Hematopoietic multipotent progenitor cell treated with erythropoietin and hydrocortisone succinate and interleukin-3 and kit ligand, for 6 days (in vitro differentiated cells): ENCODE data around the gene COG3.

Experiments
- DNase-seq: peaks from one replicate; pipeline ENCODE4 v3.0.0-alpha.2; 2015

COG3 gene

DNA sequence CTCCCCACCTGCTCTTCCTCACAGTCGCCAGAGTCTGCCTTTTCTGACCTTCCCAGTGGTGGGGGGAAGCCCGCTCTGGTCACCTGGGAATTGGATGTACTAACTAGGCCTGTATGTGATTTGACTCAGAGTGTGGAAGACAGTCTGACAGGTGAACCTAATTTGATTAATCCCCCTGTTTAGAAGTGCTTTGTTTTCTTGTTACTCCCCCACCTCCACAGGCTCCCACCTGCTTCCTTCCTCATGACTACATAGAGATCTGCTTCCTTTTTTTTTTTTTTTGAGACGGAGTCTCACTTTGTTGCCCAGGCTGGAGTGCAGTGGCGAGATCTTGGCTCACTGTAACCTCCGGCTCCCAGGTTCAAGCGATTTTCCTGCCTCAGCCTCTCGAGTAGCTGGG lies 44.0 kb downstream of the COG3 start:
- no peak for DNase-seq

DNA sequence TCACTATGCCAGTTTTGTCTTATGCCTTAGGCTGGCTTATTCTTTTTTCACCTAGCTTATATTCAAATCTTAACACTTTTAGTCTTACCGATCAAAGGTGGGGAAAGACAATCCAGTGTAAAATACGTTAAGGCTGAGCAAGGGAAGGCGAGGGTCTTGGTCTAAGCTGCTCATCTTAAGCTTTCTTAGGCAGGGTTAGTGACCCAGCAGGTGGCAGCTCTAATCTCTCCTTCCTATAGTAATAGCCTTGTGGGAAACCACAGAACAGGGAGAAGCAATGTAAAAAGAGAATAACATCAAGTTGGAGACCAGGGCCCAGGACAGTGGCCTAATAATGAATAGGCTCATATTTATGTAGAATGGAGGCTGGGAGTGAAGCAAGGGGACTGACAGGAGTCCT lies 45.9 kb downstream of the COG3 start:
- no peak for DNase-seq

DNA sequence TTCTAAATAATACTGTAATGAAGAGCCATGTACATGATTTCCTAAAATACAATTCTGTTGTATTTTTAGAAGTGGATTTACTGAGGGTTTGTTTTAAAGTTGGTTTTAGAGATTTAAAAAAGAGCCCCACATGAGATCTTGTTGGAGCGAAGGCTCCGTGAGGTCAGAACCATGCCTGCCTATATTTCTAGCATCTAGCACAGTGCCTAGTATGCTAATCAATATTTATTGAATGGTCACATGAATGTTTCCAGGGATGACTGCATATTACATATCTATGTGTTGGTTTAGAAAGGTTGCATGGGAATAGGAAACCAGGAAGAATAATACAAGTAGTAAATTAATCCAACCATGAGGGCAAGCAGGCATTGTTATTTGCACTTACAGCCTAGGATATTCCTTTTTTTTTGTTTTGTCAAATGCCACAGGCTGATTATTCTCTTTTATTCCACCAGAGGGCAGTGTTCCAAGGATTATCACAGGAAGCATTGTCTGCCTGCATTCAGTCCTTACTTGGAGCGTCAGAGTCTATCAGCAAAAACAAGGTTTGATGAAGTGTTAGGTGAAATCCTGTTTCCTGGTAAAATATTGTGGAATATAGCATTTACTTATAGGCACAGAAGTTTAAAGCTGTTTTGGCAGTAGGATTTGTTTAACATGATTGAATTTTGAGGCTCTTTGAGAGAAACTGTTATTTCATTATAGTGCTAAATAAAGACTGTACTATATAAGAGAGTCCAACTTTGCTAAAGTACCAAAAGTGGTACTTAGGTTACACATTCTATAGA lies 46.8 kb downstream of the COG3 start:
- peak; percentile 86 for DNase-seq

DNA sequence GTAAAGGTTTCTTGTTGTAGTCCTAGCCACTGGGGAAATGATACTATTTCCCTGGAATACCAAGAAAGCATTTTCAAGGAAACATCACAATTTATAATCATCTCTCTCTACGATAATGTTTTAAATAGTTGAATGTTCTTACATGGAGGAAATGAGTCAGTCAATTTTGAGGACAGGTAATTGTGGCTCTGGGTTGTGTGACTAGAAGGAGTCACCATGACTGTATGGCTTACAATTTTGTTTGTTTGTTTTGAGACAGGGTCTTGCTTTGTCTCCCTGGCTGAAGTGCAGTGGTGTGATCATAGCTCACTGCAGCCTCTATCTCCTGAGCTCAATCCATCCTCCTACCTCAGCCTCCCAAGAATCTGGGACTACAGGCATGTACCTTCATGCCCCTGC lies 47.4 kb downstream of the COG3 start:
- no peak for DNase-seq

DNA sequence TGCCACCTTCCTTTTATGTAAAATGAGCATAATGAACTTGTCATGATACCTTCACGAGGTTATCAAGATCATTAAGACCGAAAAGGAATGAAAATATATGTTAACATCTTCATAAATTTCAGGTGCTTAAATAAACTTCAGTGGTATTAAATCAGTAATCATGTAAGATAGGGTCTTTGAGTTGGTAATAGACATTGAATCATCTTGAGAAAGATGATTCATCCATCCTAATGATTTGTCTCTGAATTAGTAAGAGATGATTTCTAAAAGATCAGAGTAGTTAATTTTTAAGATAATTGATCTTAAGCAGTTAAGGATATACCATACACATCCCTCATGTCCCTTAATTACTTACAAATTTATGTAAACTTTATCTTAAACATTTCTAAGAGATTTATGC lies 52.0 kb downstream of the COG3 start:
- DNase-seq, result no peak

DNA sequence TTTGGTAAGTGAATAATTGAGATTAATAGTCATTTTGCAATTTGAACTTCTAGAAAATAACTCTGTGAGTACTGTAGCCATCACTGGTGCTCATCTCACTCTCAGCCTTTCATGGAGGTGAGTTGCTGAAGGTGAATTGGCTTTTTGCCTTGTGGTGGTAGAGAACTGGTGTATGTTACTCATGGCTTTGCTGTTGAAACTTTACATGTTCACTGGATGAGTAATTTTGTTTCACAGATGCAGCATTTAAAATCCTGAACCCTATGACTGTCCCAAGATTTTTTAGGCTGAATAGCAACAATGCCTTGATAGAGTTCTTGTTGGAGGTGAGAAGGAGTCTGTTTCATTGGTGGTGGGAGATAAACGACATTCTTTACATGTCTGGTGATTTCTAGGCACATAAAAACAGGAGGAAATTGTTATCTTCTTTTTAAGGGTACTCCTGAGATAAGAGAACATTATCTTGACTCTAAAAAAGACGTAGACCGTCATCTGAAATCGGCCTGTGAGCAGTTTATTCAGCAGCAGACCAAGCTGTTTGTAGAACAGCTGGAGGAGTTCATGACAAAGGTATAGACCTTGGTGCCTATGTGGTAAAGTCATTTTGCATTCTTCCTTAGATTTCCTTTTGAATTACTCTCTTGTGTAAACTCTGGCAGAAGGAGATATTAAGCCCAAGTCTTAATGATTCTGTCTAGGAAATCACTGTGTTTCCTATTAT lies 53.9 kb downstream of the COG3 start:
- no peak for DNase-seq

DNA sequence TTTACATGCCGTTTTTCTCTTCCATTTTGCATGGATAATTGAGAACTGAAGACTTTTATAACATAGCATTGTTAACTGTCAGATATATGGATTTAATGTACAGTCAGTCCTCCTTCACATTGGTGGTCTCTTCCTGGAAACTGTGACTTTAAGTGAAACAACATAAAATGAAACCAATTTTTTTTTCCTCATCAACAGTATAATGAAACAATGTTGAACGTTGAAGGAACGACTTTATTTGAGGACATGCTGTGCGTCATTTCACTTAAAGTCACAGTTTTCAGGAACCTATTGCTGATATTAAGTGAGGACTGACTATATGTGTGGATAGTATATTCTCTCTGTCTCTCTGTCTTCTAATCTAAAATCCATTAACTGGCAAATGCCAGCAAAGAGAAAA lies 54.8 kb downstream of the COG3 start:
- DNase-seq, result no peak

DNA sequence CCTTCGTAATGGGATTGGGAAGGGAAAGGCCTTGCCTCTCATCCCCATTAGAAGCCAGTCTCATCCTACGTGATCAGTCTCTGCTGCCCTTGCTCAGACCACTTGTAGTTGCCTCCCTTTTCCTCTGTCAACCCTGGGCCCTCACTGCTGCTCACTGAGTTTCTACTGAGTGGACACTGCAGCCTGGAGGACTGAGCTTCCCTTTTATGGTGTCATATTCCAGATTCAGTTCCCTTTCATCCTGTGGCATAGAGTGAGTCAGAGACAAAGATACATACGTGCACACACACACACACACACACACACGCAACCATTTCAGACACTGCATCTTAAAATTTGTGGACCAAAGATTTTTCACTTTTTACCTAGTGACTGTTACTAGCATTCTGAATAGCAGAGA lies 56.6 kb downstream of the COG3 start:
- DNase-seq, result no peak

DNA sequence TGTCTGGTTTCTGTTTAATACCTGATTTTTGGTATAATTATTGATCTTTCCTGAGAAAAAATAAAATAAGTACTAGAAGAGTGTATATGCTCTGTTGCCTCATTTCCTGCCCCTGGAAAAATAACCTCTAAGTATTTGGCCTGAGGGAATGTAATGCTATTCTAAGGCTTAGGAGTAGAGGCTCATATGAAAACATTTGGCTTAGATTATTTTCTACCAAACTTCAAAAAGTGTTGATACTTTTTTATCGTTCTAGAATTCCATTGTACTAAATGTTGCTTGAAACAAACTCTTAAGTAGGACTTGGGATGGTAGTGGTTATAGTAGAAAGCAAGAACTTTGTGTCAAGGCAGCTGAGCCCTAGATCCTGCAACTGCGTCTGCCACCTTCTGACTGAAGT lies 57.8 kb downstream of the COG3 start:
- no peak for DNase-seq

DNA sequence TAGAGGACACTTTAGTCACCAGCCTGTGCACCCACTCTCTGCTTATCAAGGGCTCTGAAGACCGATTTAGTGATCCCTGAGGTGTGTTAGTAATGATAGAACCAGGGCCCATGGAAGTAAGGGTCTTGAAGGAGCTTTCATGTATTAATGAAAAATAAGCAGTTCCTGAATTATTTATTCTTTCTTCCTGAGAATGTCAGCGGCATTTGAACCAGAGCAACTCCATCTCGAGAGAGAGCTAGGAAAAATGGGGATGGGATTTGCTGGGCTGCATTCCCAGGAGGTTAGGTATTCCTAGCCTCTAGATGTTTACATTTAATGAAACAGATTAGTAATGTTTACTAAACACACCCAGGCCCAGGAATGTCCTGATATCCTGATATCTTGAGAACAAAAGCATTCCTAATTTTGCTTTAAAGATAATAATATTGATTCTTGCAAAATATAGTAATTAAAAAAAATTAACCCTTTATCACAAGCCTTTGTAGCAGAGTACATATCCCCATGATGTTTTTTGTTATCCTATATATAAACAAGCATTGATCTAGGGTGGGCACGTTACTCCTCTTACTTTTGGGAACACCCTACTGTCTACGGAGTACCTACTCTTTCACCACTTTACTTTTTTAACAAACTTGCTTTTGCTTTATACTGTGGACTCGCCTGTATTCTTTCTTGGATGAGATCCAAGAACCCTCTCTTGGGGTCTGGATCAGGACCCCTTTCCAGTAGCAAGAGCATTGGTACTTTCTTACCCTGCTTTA lies 63.1 kb downstream of the COG3 start:
- DNase-seq, result no peak

DNA sequence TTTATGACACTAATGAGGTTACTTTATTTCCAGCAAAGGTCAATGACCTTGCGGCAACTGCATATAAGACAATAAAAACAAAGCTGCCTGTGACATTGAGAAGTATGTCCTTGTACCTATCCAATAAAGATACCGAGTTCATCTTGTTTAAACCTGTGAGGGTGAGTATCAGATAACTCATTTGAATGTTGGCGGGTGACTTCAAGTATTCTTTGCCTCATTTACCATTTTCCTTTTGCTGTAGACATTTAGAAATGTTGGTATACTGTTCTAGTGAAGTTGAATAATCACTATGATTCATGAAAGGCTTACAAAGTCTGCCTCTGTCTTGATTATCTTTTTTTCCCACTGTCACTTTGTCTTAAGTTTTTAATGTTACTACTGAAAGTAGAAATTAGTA lies 65.0 kb downstream of the COG3 start:
- DNase-seq, result no peak

DNA sequence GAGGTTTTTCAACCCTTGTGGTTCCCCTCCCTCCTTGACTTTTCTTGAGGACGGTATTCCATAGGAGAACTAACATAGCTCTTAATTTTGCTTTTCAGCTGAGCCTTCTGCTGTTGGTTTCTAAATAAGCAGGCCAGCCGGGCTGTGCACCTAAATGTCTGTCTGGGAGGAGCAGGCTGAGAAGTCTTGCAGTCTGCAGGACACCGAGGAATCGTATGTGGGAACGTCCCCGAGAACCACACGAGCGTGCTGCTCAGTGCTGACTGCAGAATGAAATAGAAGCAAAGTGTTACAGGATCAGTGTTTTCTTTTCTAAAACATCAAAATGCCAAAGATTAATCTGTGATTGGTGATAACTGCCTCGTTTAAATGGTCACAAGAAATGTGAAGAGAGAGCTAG lies 69.9 kb downstream of the COG3 start:
- no peak for DNase-seq

DNA sequence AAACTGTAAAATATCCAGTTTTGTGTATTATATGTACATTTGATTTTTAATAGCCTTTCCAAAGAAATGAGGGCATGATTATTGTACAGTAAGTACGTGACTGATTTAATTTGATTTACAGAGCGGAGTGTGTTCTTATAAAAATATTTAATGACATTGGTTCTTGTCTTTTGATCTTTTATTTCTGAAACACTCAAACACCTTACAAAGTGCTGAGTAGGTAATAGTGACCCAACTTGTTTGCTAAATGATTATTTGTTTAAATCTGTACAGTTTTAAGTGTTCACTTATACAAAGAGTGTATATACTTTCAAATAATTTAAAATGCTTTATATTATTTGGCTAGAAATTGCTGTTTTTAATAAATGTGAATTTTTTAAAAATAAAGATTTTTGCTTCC lies 71.5 kb downstream of the COG3 start:
- DNase-seq, result no peak

DNA sequence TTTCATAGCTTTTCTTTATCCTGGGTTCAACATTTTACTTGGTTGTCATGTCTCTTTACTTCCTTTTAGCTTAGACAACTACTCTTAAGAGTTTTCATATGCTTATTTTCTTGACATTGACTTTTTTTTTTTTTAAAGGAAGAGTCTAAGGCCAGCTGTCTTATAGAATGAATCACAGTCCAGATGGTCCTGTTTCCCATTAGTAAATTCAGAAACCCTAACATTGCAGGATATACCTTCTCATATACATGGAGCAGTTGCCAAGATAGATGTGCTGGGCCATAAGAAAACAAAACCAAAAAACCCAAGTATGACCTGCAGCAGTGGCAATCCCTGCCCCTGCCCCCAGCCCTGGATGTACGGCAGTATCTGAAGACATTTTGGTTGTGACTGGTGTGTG lies 72.8 kb downstream of the COG3 start:
- DNase-seq, result no peak

DNA sequence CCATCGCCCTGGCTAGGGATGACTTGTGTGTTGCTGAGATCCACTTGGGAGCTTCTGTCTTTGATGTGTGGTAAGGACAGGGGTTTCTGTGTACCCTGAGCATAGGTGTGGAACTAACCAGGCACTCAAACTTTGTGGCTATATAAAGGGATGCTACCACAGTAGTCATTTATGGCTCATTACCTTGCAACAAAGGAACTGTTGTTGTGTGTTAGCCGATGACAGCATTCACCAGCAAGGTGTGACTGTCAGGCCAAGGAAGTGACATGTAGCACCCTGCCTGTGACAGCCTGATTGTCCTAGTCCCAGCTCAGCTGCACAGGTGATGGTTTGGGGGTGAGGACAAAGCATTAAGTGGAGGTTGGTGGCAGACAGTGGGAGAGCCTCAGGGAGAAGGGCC lies 73.6 kb downstream of the COG3 start:
- no peak for DNase-seq

DNA sequence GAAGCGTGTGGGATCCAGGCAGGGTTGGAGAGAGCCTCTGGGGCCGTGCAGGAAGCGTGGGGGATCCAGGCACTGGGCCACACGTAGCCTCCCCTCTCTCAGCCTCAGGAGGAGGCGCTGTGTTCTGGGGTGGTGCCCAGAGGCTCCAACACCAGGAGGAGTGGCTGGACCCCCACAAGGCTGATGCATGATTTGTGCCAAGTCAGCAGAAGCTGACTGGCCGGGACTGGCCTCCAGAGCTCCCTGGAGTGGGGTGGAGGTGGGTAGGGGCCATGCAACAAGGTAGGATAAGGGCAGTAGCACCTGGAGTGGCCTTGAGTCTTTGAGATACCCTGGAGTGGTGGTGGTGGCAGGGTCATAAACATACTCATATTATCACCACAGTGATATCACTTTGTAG lies 75.5 kb downstream of the COG3 start:
- no peak for DNase-seq

DNA sequence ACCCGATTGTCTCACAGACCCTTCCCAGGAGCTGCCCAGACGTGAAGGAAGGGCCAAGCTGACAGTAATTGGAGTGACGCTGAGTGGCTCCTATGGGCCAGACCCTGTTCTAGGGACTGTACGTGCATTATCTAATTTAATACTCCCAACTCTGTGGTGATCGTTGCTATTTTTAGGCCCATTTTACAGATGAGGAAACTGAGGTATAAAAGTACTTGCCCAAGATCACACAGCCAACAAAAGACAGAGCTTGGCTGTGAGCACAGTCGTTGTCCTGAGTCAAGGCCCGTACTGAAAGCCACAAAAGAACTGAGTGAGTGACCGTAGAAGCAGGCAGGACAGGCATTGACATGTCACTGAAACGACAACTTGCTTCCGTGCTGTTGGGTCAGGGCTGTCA lies 76.1 kb downstream of the COG3 start:
- no peak for DNase-seq

DNA sequence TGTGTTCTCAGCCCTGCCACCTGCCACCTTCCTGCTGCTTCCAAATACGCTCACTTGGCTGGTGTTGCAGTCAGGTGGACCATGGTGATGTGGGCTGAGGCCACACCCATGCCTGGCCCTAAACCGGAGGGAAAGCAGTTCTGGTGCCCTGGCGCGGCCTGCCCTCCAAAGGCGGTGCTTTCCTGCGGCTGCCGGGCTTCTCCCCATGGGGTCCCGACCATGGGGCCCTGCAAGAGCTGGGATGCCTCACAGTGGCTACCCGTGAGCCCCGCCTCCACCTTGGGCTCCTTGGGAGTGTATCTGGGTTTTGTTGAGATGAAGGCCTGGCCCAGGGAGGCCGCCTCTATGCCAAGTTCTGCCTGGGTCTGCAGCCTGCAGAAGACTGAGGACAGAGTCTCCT lies 77.1 kb downstream of the COG3 start:
- no peak for DNase-seq

DNA sequence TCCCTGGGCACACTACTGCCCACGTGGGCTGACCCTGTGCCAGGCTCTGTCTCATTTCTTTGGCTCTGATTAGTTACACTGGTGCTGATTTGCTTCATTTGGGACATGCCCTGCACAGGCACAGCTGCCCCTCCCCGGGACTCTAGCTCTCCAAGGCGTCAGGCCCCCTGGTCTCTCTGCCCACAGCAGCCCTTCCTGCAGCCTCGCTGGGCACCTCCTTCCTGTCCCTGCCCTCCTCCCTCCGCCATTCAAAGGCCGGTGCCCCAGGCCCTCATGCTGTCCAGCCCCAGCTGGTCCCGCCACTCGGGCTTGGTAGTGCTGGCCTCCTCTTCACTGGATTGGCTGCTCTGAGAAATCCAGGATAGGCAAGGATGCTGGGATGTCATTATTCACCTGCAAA lies 77.7 kb downstream of the COG3 start:
- DNase-seq, result no peak

DNA sequence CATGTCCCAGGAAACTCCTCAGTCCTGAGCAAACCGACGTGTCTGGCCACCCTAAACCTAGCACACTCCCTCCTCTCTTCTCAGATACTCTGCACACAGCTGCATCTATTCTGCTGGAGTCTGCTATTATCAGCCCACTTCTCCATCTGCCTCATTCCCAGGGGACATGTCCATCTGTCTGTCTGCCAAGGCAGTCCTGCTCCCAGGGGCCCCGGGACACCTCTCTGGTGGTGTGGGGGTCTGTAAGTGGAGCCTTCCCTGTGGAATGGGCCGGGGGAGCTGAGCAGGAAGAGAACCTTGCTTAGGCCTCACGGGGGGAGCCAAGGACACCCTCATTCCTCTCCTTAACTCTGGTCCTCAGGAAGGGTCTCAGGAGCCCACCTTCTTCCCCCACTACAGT lies 78.1 kb downstream of the COG3 start:
- DNase-seq, result no peak

DNA sequence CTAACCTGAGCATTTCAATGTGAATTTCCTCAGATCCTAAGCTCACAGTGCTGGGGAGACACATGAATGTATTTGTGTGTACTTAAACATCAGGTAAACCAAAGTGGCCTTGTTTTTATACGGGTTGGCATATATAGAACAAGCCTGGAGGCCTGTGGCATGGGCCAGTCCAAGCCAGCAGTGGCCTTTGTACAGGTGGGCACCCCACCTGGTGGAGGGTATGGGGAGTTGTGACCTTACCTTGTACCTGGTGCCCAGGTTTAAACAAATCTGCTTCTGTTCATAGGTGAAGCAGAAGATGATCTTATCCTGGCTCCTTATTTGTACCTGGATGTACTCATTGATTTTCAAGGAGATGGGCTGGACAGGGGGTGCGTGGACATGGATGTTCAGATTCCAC lies 79.8 kb downstream of the COG3 start:
- no peak for DNase-seq

DNA sequence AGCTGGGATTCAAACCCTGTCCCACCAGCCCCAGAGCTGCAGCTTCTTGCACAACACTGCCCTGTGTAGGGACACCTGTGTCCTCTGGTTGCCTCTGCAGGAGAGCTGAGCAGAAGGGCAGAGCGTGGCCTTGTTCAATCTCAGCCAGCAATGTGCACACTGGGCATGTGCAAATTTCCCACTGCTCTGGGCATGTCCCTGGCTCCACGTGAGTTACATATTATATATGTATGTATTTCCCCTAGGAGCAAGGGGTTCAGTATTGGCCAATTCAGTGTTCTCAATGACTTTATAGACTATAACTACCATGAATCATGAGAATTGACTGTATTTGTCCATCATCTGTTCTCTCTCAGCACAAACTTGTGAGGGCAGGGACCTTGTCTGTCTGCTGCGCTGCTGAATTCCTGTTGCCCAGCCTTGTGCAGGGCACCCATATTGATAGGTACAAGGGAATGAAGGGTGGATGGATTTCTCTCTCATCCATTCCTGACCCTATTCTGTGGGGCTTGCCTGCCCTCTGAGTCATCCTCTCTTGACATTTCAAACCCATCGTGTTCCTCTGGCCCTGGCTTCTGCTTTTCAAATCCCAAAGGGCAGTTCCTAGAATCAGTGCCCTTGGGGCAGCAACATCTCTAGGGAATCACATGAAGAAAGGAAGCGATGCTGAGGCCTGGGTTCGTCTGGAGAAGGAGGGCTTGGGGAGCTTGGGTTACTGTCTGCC lies 81.1 kb downstream of the COG3 start:
- no peak for DNase-seq

DNA sequence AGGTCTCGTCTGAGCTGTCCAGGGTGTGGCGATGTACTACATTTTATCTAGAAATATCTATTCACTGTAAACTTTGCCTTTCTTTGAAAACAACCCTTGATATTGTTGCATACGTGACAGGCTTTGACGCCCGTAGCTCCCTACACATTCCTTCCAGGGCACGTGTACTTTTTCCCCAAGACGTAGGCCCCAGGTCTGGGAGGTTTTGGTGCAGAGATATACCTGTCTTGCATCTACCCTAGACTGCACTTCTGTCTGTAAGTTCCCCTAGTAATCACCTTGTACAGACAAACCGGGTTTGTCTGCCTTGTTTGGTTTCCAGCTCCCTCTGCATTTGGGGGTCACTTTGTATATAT lies 81.6 kb downstream of the COG3 start:
- no peak for DNase-seq

DNA sequence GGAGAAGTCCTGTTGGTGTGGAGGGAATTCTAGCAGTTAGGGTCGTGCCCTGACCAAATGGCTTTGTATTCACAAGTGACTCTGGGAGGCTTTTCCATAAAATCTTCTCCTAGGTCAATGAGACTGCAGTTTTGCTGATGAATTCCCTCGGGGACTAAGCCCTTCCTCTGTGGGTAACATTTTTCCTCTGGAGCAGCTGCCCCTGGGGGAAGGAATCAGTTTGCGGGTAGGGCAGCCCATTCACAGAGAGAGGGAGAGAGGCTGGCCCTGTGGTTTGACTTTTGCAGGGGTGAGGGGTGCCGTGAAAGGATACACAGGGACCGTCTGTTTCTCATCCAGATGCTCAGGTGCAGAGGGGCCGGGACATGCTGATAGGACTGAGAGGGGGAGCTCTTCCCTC lies 83.5 kb downstream of the COG3 start:
- no peak for DNase-seq
